NCI-H345 (cell line): Measurements from ENCODE around the gene BTNL2.
"Not testable (repeated sequence)": the region's sequence is repeated elsewhere in the genome, so short reads cannot be mapped to it uniquely, and the experiment has no call there.

Source experiments
- DNase-seq: peaks from one replicate; lab custom pipeline; 2025; lab: John Stamatoyannopoulos, UW

The BTNL2 gene

GRCh38 chr6:32367644-32368043, 39.3 kb downstream of the BTNL2 start:
- DNase-seq, result no peak

- not testable (repeated sequence) for DNase-seq
These were observed 47.8 kb downstream of the BTNL2 start for GRCh38 chr6:32359225-32359624.

- DNase-seq, result not testable (repeated sequence)
These were observed 48.4 kb downstream of the BTNL2 start for GRCh38 chr6:32358548-32358947.

- no peak for DNase-seq
These were observed 52.0 kb downstream of the BTNL2 start for GRCh38 chr6:32355018-32355417.

GRCh38 chr6:32353348-32353747, 53.6 kb downstream of the BTNL2 start:
- DNase-seq, result no peak
